Measurements from ENCODE around the gene MAOB.
A peak's percentile ranks its signal among the peaks of the same experiment; 100 is the strongest.

The MAOB gene

GRCh38 chrX:43860646-43861370, 21.4 kb downstream of the MAOB start:
- no peak for DNase-seq

DNA sequence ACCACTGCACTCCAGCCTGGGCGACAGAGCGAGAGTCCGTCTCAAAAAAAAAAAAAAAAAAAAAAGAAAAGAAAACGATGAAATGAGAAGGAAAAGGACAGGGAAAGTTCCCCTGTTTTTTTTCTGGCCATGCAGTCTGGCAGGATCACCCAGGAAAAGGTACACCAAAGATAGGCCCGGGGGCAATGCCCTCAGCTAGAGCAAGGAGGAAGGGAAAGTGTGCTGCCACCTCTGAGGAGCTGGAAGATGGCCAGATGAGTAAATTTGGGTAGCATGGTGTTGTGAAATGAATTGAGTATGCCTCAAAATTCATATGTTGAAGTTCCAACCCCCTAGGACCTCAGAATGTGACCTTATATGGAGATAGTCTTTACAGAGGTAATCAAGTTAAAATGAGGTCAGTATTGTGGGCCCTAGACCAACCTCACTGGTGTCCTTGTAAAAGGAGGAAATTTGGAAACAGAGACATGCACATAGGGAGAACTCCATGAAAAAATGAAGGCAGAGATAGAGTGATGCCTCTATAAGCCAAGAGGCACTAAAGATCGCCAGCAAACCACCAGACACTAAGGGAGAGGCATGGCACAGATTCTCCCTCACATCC, 28.9 kb downstream of the MAOB start:
- no peak for DNase-seq

GRCh38 chrX:43850629-43851028, 31.6 kb downstream of the MAOB start:
- DNase-seq, result no peak

DNA sequence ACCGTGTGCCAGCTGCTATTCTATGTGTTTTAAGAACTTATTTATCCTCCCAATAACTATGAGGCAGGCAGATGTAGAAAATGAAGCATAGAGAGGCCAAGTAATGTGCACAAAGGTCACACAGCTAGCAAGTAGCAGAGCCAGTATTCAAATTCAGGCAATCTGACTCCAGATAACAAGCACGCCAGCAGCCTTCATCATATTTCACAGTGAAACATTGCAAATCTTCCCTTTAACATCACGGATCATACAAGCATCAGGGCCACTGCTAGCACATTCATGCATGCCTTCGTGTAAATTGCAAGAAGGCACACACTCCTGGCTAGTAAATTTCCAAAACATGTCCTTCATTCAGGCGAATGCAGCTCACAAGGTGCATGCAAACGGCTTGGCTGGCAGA, 33.1 kb downstream of the MAOB start:
- DNase-seq, result no peak

- no peak for DNase-seq
Observed at GRCh38 chrX:43847352-43847751, 34.9 kb downstream of the MAOB start.

- no peak for DNase-seq
Observed at GRCh38 chrX:43846558-43846957, 35.7 kb downstream of the MAOB start.

- DNase-seq, result no peak
Observed at GRCh38 chrX:43845776-43846175, 36.5 kb downstream of the MAOB start.

GRCh38 chrX:43840265-43840664, 42.0 kb downstream of the MAOB start:
- no peak for DNase-seq

GRCh38 chrX:43836435-43837184, 45.6 kb downstream of the MAOB start:
- no peak for DNase-seq

DNA sequence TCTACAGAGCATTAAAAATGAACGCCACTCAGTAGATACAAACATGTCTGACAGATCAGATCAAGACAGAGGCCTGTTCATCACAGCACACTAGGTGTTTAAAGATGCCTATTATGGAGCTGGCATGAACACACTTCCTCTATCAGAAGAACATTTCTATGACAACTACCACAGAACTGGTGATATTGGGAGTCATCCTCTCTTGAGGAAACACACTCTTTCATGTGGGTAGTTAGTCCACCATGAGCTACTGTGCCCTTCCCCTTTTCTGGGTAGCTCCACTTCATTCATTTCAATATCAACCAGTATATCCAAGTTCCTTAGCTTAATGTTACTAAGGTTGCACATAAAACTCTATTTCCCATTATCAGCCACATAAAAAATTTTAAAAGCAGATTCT, 46.7 kb downstream of the MAOB start:
- peak; percentile 2 for DNase-seq

DNA sequence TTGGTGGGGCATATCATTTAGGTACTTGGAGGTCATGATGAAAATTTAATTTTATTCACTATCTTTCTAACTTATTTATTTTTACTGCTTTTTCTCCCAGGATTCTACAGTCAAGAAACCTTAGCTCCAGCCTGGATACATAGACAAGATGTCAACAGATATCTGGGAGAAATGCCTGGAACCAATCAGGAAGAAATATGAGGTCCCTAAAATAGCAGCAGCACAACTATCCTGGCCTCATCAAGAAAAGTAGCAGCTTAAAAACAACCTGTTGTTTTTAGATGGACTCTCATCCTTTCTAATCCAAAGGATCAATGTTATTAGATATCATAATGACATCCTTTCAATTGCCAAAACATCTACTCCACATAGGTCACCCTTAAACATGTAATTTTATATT, 54.5 kb downstream of the MAOB start:
- DNase-seq, result no peak

GRCh38 chrX:43822014-43822413, 60.2 kb downstream of the MAOB start:
- no peak for DNase-seq

GRCh38 chrX:43817444-43817843, 64.8 kb downstream of the MAOB start:
- no peak for DNase-seq

DNA sequence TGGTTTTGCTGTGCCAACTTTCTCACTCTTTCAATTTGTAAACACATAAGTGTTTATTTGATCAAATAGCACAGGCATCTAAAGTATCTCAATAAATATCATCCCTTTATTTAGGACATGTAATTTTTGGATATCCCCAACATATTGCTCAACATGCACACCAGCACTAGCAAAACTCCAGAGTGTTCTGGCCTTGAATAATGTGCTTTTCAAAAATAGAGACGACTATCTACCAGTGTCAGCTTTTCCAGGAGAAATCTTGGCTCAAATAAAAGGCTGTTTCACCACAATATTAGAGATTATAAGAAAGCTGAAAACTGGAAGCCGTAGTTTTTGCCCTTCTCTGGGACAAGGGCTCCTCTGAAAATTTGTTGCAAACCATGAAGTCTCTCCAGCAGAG, 67.0 kb downstream of the MAOB start:
- DNase-seq, result no peak

GRCh38 chrX:43813898-43814297, 68.4 kb downstream of the MAOB start:
- DNase-seq, result no peak

DNA sequence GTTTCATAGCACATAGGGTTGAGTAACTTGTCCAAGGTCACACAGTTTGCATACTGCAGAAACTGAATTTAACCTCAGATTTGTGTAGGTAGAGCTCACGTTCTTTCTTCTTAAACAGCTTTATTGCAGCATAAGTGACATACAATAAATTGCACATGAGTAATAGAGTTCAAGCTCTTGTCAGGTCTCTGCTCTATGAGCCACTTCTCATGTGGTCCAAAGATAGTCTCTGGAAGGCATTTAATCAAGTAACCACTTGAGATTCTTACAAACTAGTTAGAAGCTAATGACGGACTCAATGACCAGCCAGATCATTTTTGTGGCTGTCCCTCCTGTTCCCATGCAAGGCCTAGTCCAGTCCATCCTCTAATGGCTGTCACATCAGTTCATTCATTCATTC, 68.9 kb downstream of the MAOB start:
- DNase-seq, result no peak

DNA sequence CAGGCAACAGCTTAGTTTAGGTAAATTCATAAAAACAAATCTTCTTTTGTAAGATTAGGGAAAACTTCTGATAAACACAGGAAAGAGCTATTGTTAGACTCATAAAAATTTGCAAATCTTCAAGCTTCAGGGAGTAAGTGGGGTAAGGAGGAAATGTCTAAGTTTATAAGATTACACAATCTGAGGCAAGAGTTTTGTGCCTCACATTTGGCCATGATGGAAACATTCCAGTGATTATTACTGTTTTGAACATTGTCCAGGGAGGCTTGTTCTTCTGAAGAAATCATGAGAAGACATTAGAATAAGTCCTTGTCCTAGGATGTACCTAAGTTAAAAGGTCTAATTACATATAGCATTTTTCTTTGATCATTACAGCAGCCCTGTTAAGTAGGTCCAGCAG, 72.8 kb downstream of the MAOB start:
- DNase-seq, result no peak

- DNase-seq, result no peak
Observed at GRCh38 chrX:43808231-43808630, 74.0 kb downstream of the MAOB start.

DNA sequence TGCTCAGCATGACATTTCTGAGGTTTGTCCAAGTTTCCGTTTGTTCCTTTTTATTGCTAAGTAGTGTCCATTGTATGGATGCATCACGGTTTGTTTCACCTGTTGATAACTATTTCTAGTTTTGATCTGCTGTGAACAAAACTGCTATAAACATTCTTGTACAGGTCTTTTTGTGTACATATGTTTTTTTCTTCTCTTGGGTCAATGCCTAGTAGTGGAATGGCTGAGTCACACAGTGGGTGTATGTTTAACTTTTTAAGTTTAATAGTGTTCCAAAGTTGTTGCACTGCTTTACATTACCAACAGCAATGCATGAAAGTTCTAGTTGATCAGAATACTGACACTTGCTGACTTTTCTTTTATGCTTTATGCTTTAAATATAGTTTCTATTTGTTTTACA, 76.7 kb downstream of the MAOB start:
- DNase-seq, result no peak

DNA sequence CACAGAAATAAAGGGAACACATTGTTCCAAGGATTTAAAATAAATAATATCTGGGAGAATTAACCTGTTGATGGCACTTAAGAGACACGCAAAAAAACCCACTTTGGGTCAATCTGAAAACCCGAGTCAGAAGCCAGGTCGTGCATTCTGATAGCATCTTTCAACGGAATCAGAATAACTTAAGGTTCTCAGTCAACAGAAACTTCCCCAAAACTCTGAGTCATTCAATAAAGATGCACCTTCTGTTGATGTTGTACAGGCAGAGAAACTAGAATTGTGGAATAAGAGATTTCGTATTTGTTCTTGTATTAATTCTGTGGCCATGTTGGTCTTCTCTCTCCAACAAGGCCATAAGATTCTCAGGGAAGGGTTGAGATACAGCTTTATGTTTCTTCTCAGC, 78.2 kb downstream of the MAOB start:
- no peak for DNase-seq

- no peak for DNase-seq
Observed at GRCh38 chrX:43785930-43786591, 96.2 kb downstream of the MAOB start.

DNA sequence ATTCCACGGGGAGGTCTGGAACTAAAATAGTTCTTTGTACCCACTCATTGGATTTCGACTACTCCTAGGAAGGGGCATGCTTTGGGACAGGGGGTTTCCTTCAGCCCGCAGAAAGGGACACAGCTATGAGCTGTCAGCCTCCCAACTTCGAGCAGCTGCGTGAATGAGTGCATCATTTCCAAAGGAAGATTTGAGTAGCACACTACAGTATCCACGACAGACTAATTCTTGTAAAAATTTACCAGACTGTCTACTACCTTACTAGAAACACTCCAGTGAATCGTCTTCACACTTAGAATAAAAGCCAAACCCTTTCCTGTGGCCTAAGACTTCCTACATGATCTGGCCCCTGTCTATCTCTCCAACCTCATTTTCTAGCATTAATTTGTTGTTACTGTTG, 124.2 kb downstream of the MAOB start:
- no peak for DNase-seq

DNA sequence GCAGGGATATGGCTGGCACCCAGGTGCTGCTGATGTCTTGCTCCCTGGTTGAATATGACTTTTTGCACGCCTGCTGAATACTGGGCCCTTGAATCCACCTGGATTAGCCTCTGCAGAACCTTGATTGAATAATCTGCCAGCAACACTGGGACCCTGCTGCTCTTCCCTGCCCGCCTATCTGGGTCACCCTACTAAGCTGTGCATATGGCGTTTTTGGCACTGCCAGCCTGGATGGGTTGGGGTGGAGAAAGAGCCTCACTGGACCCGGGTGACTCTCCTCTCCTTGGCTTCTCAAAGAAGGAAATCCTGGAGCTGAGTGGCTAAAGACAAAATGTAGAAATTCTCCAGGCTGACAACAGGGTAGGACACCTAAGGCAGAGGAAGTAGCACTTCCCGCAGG, 126.2 kb downstream of the MAOB start:
- DNase-seq, result no peak

DNA sequence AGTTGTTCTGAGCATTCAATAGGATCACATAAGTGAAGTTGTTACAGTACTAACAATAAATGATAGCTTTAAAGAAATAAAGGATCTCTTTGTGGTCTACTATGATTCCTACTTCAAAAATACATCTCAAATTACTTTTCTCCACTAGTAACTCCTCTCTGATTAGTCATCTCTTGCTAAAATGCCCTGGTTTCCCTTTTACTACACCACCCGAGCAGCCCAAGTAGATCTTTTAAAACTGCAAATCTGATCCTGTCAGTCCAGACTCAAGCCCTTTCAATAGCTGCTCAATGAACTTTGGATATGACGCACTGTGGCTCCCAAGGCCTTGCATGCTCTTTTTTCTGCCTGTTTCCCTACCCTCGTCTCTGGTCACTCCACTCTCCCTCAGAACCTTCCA, 128.6 kb downstream of the MAOB start:
- DNase-seq, result no peak

Measured in KG1 (cell line).